K562 (cell line): ENCODE data around the gene ANO8. TPM values are rescaled to one million over a fixed set of nuclear protein-coding genes. Genes with fewer than 3 reads are reported as not detected.

Experiments
- KLF1 ChIP-seq: fragments of 450-650 bp; IDR thresholded peaks from 2 replicates; pipeline ENCODE4 v1.6.1; 2016; ENCODE audit warnings: missing genetic modification characterization, missing compliant biosample characterization
- KLF16 ChIP-seq: IDR thresholded peaks from 2 replicates; pipeline ENCODE4 v1.6.1; 2016; ENCODE audit warnings: antibody characterized with exemption
- MYC ChIP-seq, 2 experiments: fragments of 250-450 bp in 1 of 2; sonication (Bioruptor Pico) in 1 of 2; IDR thresholded peaks; 2 replicates each; pipeline versions ENCODE4 v1.5.1 to v1.6.1; 2012 to 2021; ENCODE audit warnings: low read depth in 2 of 2, borderline replicate concordance in 1 of 2, improper control_type of control experiment in 1 of 2, low read length in 1 of 2, mild to moderate bottlenecking in 1 of 2, moderate library complexity in 1 of 2
- NR3C1 ChIP-seq: sonication (generic); formaldehyde crosslinking; IDR thresholded peaks from 2 replicates; pipeline ENCODE4 v1.8.1; 2022; ENCODE audit warnings: missing genetic modification reagents
- RAD51 ChIP-seq: fragments of 450-650 bp; IDR thresholded peaks from 2 replicates; pipeline ENCODE4 v1.7.1; 2016; ENCODE audit warnings: low read depth, mild to moderate bottlenecking, borderline replicate concordance
- RBBP5 ChIP-seq: fragments of 200-600 bp; sonication (generic); IDR thresholded peaks from 2 replicates; pipeline ENCODE4 v1.6.1; 2012; ENCODE audit warnings: borderline replicate concordance, mild to moderate bottlenecking, low read length, control low read depth, inconsistent platforms; ENCODE audit not compliant: insufficient read depth, poor library complexity, severe bottlenecking
- SAP30 ChIP-seq: fragments of 200-600 bp; sonication (generic); IDR thresholded peaks from 2 replicates; pipeline ENCODE4 v1.6.1; 2012; ENCODE audit warnings: borderline replicate concordance, low read depth, mild to moderate bottlenecking, moderate library complexity, low read length, control low read depth, inconsistent platforms; ENCODE audit not compliant: insufficient read depth, poor library complexity, severe bottlenecking
- SMARCE1 ChIP-seq: fragments of 450-650 bp; IDR thresholded peaks from 2 replicates; pipeline ENCODE4 v1.7.1; 2016; ENCODE audit warnings: mild to moderate bottlenecking
- SMC3 ChIP-seq: conservative IDR thresholded peaks from 2 replicates; pipeline ENCODE4 v1.6.1; 2011; ENCODE audit warnings: low read depth, low read length, improper control_type of control experiment; ENCODE audit not compliant: insufficient read depth
- SP2 ChIP-seq: IDR thresholded peaks from 2 replicates; pipeline ENCODE4 v1.6.1; 2011; ENCODE audit warnings: mild to moderate bottlenecking, low read depth, low read length, moderate library complexity; ENCODE audit not compliant: poor library complexity, severe bottlenecking; ENCODE audit errors: extremely low read depth
- SREBF2 ChIP-seq: sonication (generic); formaldehyde crosslinking; IDR thresholded peaks from 2 replicates; pipeline ENCODE4 v1.4.0; 2020; ENCODE audit warnings: mild to moderate bottlenecking, missing genetic modification reagents
- ZKSCAN3 ChIP-seq: fragments of 250-450 bp; sonication (Bioruptor Pico); IDR thresholded peaks from 2 replicates; pipeline ENCODE4 v1.4.0; 2020
- ZNF431 ChIP-seq: sonication (generic); formaldehyde crosslinking; IDR thresholded peaks from 2 replicates; pipeline ENCODE4 v1.8.0; 2022; ENCODE audit warnings: mild to moderate bottlenecking, missing genetic modification reagents
- polyA plus RNA-seq, 8 experiments: library from polyadenylated mRNA; depleted of rRNA in 4 of 8; stranded (reverse) in 5 of 8; unstranded in 3 of 8; fragments of >200 nt; fragmentation: Nextera tagmentation in 2 of 8; fragmentation: Illumina TruSeq in 1 of 8; extraction: Ambion mirVana in 2 of 8; extraction: Trizol in 1 of 8; gene quantifications; 2 replicates each; pipeline versions ENCODE4 v1.2.1 to v1.2.3, GENCODE V29; 2011 to 2014; ENCODE audit warnings: inconsistent platforms in 1 of 8, missing spikeins in 1 of 8
- total RNA-seq, 7 experiments: library from RNA; depleted of rRNA in 6 of 7; stranded (reverse); fragments of >200 nt in 6 of 7; fragmentation: Illumina TruSeq in 2 of 7; extraction: Trizol in 2 of 7; gene quantifications; 2 replicates each; pipeline versions ENCODE4 v1.2.1 to v1.2.3, GENCODE V29; 2011 to 2021; ENCODE audit warnings: low replicate concordance in 1 of 7
- TF ChIP-seq, protein P1 (sequence below): fragments of 450-650 bp; formaldehyde crosslinking; conservative IDR thresholded peaks from 2 replicates; pipeline ENCODE4 v1.4.0; 2022; ENCODE audit warnings: mild to moderate bottlenecking, missing genetic modification characterization
- TF ChIP-seq, protein P2 (sequence below): sonication (generic); formaldehyde crosslinking; IDR thresholded peaks from 2 replicates; pipeline ENCODE4 v1.8.0; 2022; ENCODE audit warnings: missing genetic modification reagents, mild to moderate bottlenecking, moderate library complexity, borderline replicate concordance
- TF ChIP-seq, protein P3 (sequence below): fragments of 450-650 bp; conservative IDR thresholded peaks from 2 replicates; pipeline ENCODE4 v1.6.1; 2016; ENCODE audit warnings: missing genetic modification characterization, low read depth, mild to moderate bottlenecking, control low read depth, missing compliant biosample characterization
- TF ChIP-seq, protein P4 (sequence below): sonication (generic); formaldehyde crosslinking; IDR thresholded peaks from 2 replicates; pipeline ENCODE4 v1.4.0; 2020; ENCODE audit warnings: mild to moderate bottlenecking, missing genetic modification reagents
- TF ChIP-seq, protein P5 (sequence below): fragments of 250-450 bp; sonication (Bioruptor Pico); IDR thresholded peaks from 2 replicates; pipeline ENCODE4 v1.4.0; 2020; ENCODE audit warnings: mild to moderate bottlenecking, moderate library complexity

The ANO8 gene
- total and polyA plus RNA-seq, 9 of the 15 experiments (the other 6 are each of a cell fraction or from before 2014, with no cell fraction given), result 0.07 to 7.6 (median 2.3) TPM; not detected in 1

DNA sequence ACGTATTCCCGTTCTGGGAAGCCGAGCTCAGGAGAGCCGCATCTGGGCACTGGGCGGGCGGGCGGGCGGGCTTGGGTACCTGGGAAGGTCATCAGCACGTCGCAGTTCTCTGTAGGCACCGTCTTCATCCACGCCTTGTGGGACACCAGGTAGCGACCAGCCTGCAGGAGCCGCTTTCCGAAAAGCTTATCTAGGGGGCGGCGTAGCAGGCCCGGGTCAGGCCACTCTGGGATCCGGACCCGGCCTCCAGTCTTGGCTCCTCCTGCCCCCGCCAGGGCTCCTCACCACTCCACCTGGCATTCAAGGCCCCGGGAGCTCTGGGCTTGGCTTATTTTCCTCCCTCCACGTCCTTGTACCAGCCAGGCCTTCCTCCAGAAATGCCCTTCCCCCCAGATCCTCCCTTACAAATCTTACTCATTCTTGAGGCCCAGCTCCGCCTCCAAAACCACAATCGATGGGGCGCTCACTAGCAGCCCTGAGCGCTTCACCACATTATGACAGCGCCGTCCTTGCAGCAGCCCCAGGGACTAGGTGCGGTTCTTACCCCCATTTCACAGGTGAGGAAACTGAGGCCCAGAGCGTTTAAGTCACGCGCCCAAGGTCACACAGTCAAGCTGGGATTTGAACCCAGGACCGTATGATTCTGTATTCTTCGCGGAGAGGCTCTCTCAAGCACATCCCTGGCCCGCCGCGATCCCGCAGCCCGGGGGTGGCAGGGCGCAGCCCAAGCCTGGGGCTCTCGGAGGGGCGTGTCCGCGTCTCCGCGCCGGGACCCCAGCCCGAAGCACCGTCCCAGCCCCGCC, 843 bp downstream of the ANO8 start (continued):
- TF ChIP-seq, protein P1, sequence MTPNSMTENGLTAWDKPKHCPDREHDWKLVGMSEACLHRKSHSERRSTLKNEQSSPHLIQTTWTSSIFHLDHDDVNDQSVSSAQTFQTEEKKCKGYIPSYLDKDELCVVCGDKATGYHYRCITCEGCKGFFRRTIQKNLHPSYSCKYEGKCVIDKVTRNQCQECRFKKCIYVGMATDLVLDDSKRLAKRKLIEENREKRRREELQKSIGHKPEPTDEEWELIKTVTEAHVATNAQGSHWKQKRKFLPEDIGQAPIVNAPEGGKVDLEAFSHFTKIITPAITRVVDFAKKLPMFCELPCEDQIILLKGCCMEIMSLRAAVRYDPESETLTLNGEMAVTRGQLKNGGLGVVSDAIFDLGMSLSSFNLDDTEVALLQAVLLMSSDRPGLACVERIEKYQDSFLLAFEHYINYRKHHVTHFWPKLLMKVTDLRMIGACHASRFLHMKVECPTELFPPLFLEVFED (CRISPR knock-in tag), result 0 out of 2 replicates have a peak, but pooled peaks have one; percentile 80
- TF ChIP-seq ZNF431 (CRISPR knock-in tag) (0 out of 2 replicates have a peak, but pooled peaks have one; percentile 42), RBBP5 (no peak), SREBF2 (CRISPR knock-in tag) (no peak), ZKSCAN3 (CRISPR knock-in tag) (no peak), RAD51 (no peak), KLF1 (tag) (no peak), NR3C1 (no peak), SMC3 (no peak), MYC (IDR thresholded peaks at IDR 0.05; ENCODE audit: low read depth, low read length) (peak; percentile 42; the same call in 1 of the 2 replicates), MYC (CRISPR knock-in tag; IDR thresholded peaks at IDR 0.05; ENCODE audit: borderline replicate concordance, low read depth) (no peak), SAP30 (no peak), KLF16 (no peak), SMARCE1 (peak; percentile 77), SP2 (peak; percentile 41)
- TF ChIP-seq, protein P2, sequence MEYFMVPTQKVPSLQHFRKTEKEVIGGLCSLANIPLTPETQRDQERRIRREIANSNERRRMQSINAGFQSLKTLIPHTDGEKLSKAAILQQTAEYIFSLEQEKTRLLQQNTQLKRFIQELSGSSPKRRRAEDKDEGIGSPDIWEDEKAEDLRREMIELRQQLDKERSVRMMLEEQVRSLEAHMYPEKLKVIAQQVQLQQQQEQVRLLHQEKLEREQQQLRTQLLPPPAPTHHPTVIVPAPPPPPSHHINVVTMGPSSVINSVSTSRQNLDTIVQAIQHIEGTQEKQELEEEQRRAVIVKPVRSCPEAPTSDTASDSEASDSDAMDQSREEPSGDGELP (CRISPR knock-in tag), result peak; percentile 71
- TF ChIP-seq, protein P3, sequence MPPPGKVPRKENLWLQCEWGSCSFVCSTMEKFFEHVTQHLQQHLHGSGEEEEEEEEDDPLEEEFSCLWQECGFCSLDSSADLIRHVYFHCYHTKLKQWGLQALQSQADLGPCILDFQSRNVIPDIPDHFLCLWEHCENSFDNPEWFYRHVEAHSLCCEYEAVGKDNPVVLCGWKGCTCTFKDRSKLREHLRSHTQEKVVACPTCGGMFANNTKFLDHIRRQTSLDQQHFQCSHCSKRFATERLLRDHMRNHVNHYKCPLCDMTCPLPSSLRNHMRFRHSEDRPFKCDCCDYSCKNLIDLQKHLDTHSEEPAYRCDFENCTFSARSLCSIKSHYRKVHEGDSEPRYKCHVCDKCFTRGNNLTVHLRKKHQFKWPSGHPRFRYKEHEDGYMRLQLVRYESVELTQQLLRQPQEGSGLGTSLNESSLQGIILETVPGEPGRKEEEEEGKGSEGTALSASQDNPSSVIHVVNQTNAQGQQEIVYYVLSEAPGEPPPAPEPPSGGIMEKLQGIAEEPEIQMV (tag), result no peak
- TF ChIP-seq, protein P4, sequence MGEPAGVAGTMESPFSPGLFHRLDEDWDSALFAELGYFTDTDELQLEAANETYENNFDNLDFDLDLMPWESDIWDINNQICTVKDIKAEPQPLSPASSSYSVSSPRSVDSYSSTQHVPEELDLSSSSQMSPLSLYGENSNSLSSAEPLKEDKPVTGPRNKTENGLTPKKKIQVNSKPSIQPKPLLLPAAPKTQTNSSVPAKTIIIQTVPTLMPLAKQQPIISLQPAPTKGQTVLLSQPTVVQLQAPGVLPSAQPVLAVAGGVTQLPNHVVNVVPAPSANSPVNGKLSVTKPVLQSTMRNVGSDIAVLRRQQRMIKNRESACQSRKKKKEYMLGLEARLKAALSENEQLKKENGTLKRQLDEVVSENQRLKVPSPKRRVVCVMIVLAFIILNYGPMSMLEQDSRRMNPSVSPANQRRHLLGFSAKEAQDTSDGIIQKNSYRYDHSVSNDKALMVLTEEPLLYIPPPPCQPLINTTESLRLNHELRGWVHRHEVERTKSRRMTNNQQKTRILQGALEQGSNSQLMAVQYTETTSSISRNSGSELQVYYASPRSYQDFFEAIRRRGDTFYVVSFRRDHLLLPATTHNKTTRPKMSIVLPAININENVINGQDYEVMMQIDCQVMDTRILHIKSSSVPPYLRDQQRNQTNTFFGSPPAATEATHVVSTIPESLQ (CRISPR knock-in tag), result peak; percentile 54; the same call in 1 of the 2 replicates
- TF ChIP-seq, protein P5, sequence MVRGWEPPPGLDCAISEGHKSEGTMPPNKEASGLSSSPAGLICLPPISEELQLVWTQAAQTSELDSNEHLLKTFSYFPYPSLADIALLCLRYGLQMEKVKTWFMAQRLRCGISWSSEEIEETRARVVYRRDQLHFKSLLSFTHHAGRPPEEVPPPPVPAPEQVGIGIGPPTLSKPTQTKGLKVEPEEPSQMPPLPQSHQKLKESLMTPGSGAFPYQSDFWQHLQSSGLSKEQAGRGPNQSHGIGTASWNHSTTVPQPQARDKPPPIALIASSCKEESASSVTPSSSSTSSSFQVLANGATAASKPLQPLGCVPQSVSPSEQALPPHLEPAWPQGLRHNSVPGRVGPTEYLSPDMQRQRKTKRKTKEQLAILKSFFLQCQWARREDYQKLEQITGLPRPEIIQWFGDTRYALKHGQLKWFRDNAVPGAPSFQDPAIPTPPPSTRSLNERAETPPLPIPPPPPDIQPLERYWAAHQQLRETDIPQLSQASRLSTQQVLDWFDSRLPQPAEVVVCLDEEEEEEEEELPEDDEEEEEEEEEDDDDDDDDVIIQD (CRISPR knock-in tag), result no peak
